ENCODE results near the gene PLPP7. TPM values are rescaled to one million over a fixed set of nuclear protein-coding genes. Genes with fewer than 3 reads are reported as not detected.
"Not testable (repeated sequence)": the region's sequence is repeated elsewhere in the genome, so short reads cannot be mapped to it uniquely, and the experiment has no call there.

Gene PLPP7
- total RNA-seq, 1 experiment from 2014 or later = not detected

DNA sequence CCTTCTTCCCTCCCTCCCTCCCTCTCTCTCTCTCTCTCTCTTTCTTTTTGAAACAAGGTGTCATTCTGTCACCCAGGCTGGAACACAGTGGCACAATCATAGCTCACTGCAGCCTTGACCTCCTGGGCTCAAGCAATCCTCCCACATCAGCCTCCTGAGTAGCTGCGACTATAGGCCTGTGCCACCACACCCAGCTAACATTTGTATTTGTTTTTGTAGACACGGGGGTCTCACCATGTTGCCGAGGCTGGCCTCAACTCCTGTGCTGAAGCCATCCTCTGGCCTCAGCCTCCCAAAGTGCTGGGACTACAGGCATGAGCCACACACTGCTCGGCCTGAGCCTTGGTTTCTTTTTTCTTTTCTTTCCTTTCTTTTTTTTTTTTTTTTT is 45.8 kb downstream of the PLPP7 start:
- no peaks in the 10 kb centered on the region for H3K36me3 Mint-ChIP-seq (ENCODE audit: insufficient read depth, unreplicated experiment)
- H3K4me1 Mint-ChIP-seq (ENCODE audit: insufficient read depth, unreplicated experiment) = no peaks in the 10 kb centered on the region
- intact Hi-C loops (cut with micrococcal nuclease) = no loop called here
- CTCF ChIA-PET = interaction anchor here (0.5 to 4.3 kb wide), 16 partner anchors 9 to 369 kb away, joined by 3 to 103 read pairs (median 4); no protein-coding TSS in a partner anchor
- DNase-seq (ENCODE audit: unreplicated experiment) = no peak
- H3K9me3 Mint-ChIP-seq (ENCODE audit: unreplicated experiment) = no peaks in the 10 kb centered on the region
- no TSS peak for BruUV-seq (replicated peaks)
- POLR2A ChIA-PET = interaction anchor here (0.5 to 0.6 kb wide), 3 partner anchors 23 to 113 kb away, joined by 3 to 4 read pairs (median 3); no protein-coding TSS in a partner anchor
- H3K4me3 Mint-ChIP-seq (ENCODE audit: unreplicated experiment) = no peak overlapping the region
- TF ChIP-seq CTCF (IDR thresholded peaks at IDR 0.05; ENCODE audit: unreplicated experiment) = no peak
- H3K27ac Mint-ChIP-seq (ENCODE audit: low read depth, unreplicated experiment) = no peak overlapping the region
- H3K27me3 Mint-ChIP-seq (ENCODE audit: insufficient read depth, unreplicated experiment) = peaks cover 2% of the 10 kb centered on the region

GRCh38 chr9:131337131-131337848 is 47.8 kb downstream of the PLPP7 start:
- H3K9me3 Mint-ChIP-seq (ENCODE audit: unreplicated experiment) = no peaks in the 10 kb centered on the region
- no TSS peak for BruUV-seq (replicated peaks)
- no peaks in the 10 kb centered on the region for H3K36me3 Mint-ChIP-seq (ENCODE audit: insufficient read depth, unreplicated experiment)
- no peaks in the 10 kb centered on the region for H3K4me1 Mint-ChIP-seq (ENCODE audit: insufficient read depth, unreplicated experiment)
- CTCF ChIA-PET = interaction anchor here (0.5 to 4.3 kb wide), 40 partner anchors 7 to 633 kb away, joined by 3 to 103 read pairs (median 4); no protein-coding TSS in a partner anchor
- H3K27ac Mint-ChIP-seq (ENCODE audit: low read depth, unreplicated experiment) = no peak overlapping the region
- POLR2A ChIA-PET = interaction anchor here (1.4 kb wide), 1 partner anchor 127 kb away, joined by 4 read pairs; no protein-coding TSS in a partner anchor
- no peak for TF ChIP-seq CTCF (IDR thresholded peaks at IDR 0.05; ENCODE audit: unreplicated experiment)
- peaks cover 22% of the 10 kb centered on the region for H3K27me3 Mint-ChIP-seq (ENCODE audit: insufficient read depth, unreplicated experiment)
- no peak overlapping the region for H3K4me3 Mint-ChIP-seq (ENCODE audit: unreplicated experiment)
- no peak for DNase-seq (ENCODE audit: unreplicated experiment)
- intact Hi-C loops (cut with micrococcal nuclease) = no loop called here

DNA sequence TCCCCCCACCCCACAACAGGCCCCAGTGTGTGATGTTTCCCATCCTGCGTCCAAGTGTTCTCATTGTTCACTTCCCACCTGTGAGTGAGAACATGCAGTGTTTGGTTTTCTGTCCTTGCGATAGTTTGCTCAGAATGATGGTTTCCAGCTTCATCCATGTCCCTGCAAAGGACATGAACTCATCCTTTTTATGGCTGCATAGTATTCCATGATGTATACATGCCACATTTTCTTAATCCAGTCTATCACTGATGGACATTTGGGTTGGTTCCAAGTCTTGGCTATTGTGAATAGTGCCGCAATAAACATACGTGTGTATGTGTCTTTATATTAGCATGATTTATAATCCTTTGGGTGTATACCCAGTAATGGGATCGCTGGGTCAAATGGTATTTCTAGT is 49.7 kb downstream of the PLPP7 start:
- intact Hi-C loops (cut with micrococcal nuclease) = not testable (repeated sequence)

DNA sequence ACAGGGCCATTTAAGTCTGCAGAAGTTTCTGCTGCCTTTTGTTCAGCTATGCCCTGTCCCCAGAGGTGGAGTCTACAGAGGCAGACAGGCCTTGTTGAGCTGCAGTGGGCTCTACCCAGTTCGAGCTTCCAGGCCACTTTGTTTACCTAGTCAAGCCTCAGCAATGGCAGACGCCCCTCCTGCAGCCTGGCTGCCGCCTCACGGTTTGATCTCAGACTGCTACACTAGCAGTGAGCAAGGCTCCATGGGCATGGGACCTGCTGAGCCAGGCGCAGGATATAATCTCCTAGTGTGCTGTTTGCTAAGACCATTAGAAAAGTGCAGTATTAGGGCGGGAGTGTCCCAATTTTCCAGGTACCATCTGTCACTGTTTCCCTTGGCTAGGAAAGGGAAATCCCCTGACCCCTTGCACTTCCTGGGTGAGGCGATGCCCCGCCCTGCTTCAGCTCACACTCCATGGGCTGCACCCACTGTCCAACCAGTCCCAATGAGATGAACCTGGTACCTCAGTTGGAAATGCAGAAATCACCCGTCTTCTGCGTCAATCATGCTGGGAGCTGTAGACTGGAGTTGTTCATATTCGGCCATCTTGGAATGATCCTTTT is 55.5 kb downstream of the PLPP7 start:
- H3K27ac Mint-ChIP-seq (ENCODE audit: low read depth, unreplicated experiment); POLR2A ChIA-PET; H3K4me1 Mint-ChIP-seq (ENCODE audit: insufficient read depth, unreplicated experiment); H3K9me3 Mint-ChIP-seq (ENCODE audit: unreplicated experiment); BruUV-seq (replicated peaks); H3K4me3 Mint-ChIP-seq (ENCODE audit: unreplicated experiment); DNase-seq (ENCODE audit: unreplicated experiment); intact Hi-C loops (cut with micrococcal nuclease); H3K36me3 Mint-ChIP-seq (ENCODE audit: insufficient read depth, unreplicated experiment): not testable (repeated sequence)
- H3K27me3 Mint-ChIP-seq (ENCODE audit: insufficient read depth, unreplicated experiment) = peaks cover 45% of the 10 kb centered on the region
- CTCF ChIA-PET = interaction anchor here (1.0 to 1.4 kb wide), 2 partner anchors 9 to 62 kb away, joined by 3 to 4 read pairs; no protein-coding TSS in a partner anchor

More for the DNA sequence above, 49.7 kb downstream of the PLPP7 start:
- H3K4me1 Mint-ChIP-seq (ENCODE audit: insufficient read depth, unreplicated experiment); H3K27ac Mint-ChIP-seq (ENCODE audit: low read depth, unreplicated experiment); POLR2A ChIA-PET; H3K36me3 Mint-ChIP-seq (ENCODE audit: insufficient read depth, unreplicated experiment); H3K4me3 Mint-ChIP-seq (ENCODE audit: unreplicated experiment); DNase-seq (ENCODE audit: unreplicated experiment); CTCF ChIA-PET; H3K9me3 Mint-ChIP-seq (ENCODE audit: unreplicated experiment); BruUV-seq (replicated peaks): not testable (repeated sequence)
- peaks cover 41% of the 10 kb centered on the region for H3K27me3 Mint-ChIP-seq (ENCODE audit: insufficient read depth, unreplicated experiment)

- no peak overlapping the region for H3K27ac Mint-ChIP-seq (ENCODE audit: low read depth, unreplicated experiment)
- no TSS peak for BruUV-seq (replicated peaks)
- DNase-seq (ENCODE audit: unreplicated experiment) = no peak
- ChIA-PET POLR2A (no interaction called here), CTCF (interaction anchor here (1.7 kb wide), 1 partner anchor 10 kb away, joined by 4 read pairs; no protein-coding TSS in a partner anchor)
- TF ChIP-seq CTCF (IDR thresholded peaks at IDR 0.05; ENCODE audit: unreplicated experiment) = no peak
- H3K4me3 Mint-ChIP-seq (ENCODE audit: unreplicated experiment) = no peak overlapping the region
- H3K9me3 Mint-ChIP-seq (ENCODE audit: unreplicated experiment) = no peaks in the 10 kb centered on the region
- H3K27me3 Mint-ChIP-seq (ENCODE audit: insufficient read depth, unreplicated experiment) = peaks cover 31% of the 10 kb centered on the region
- H3K4me1 Mint-ChIP-seq (ENCODE audit: insufficient read depth, unreplicated experiment) = no peaks in the 10 kb centered on the region
- intact Hi-C loops (cut with micrococcal nuclease) = no loop called here
- no peaks in the 10 kb centered on the region for H3K36me3 Mint-ChIP-seq (ENCODE audit: insufficient read depth, unreplicated experiment)
These were observed 57.0 kb downstream of the PLPP7 start for GRCh38 chr9:131346559-131346958.
